HUES6 (cell line): ENCODE results near the gene ERI2.

ENCODE experiments used
- H3K27ac ChIP-seq: 2 replicates; pipeline ENCODE4 v1.7.0; 2013; ENCODE audit warnings: low read depth, mild to moderate bottlenecking, low read length, inconsistent platforms
- H3K27me3 ChIP-seq: 2 replicates; pipeline ENCODE4 v1.6.1; 2013; ENCODE audit warnings: low read length; ENCODE audit not compliant: control insufficient read depth, insufficient read depth
- H3K36me3 ChIP-seq: 2 replicates; pipeline ENCODE4 v1.6.1; 2013; ENCODE audit warnings: low read length; ENCODE audit not compliant: control insufficient read depth, insufficient read depth
- H3K4me1 ChIP-seq: 2 replicates; pipeline ENCODE4 v1.6.1; 2013; ENCODE audit warnings: low read length; ENCODE audit not compliant: control insufficient read depth, insufficient read depth
- H3K4me3 ChIP-seq: 2 replicates; pipeline ENCODE4 v1.5.1; 2013; ENCODE audit warnings: low read depth, low read length
- H3K9ac ChIP-seq: one replicate; pipeline ENCODE4 v1.6.1; 2013; ENCODE audit warnings: mild to moderate bottlenecking, low read length
- H3K9me3 ChIP-seq: 2 replicates; pipeline ENCODE4 v1.6.1; 2013; ENCODE audit warnings: low read depth, low read length; ENCODE audit not compliant: control insufficient read depth, insufficient read depth

The ERI2 gene

DNA sequence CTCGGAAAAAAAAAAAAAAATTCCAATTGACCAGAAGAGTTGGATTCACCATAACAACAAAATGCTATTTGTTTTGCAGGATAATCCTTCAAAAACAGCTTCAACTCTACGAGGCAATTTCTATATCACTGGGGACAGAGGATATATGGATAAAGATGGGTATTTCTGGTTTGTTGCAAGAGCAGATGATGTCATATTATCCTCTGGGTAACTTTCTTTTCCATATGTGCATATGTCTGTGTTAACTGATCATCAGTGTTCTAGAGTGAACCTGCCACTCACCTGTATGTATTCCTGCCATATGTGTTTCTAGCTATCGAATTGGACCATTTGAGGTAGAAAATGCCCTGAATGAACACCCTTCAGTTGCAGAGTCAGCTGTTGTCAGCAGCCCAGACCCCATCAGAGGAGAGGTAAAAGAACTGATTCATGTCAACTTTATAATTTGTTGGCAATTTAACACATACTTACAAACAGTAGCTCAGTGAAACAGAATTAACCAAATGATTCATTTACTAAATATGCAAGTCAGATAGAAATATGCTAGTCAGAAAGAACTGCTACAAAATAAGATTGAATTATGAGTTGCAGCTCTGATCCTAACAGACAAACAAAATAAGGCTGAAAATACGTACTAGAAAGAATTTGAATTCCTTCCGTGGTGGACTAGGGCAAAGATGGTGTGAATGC is 14.2 kb downstream of the ERI2 start:
- H3K27me3 ChIP-seq = no peaks in the 10 kb centered on the region
- H3K9ac ChIP-seq = no peak overlapping the region
- peaks cover 9% of the 10 kb centered on the region for H3K4me1 ChIP-seq

DNA sequence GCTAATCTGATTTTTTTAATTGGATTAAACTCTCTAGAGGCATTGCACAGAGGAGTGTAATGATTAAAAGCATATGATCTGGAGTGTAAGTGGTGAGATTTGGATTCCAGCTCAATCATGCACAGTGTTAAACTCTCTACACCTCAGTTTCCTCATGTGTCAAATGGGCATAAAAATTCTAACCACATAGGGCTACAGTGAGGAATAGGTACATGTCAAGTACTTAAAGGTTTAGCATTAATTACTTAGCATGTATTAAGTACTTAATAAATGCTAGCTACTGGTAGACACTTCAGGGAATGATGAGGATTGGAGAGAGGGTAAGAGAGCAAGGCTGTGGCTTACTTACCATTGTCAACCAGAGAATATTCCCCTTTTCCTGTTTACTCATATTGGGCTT is 17.1 kb downstream of the ERI2 start:
- Histone ChIP-seq H3K36me3 (no peaks in the 10 kb centered on the region), H3K4me3 (no peak overlapping the region), H3K9me3 (no peaks in the 10 kb centered on the region), H3K27me3 (no peaks in the 10 kb centered on the region), H3K9ac (no peak overlapping the region), H3K27ac (no peak overlapping the region), H3K4me1 (peaks cover 9% of the 10 kb centered on the region)

More for the DNA sequence above, 14.2 kb downstream of the ERI2 start:
- no peaks in the 10 kb centered on the region for H3K9me3 ChIP-seq
- no peak overlapping the region for H3K4me3 ChIP-seq
- H3K27ac ChIP-seq = no peak overlapping the region
- H3K36me3 ChIP-seq = 0 out of 2 replicates have a peak, but pooled peaks cover 5% of the 10 kb centered on the region

DNA sequence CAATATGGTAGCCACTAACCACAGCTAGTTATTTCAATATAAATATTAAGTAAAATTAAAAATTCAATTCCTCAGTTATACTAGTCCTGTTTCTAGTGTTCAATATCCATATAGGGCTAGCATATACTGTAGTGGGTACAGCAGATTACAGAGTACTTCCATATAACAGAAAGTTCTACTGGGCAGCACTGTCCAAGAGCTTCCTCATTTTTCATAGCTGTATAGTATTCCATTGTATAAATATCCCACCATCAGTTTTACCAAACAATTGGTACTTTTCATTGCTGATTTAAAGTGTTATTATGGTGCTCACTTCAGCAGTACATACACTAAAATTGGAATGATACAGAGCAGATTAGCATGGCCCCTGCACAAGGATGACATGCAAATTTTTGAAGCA is 22.1 kb downstream of the ERI2 start:
- Histone ChIP-seq H3K36me3 (no peaks in the 10 kb centered on the region), H3K9ac (no peak overlapping the region), H3K4me3 (no peak overlapping the region), H3K27ac (no peak overlapping the region), H3K27me3 (no peaks in the 10 kb centered on the region), H3K4me1 (no peaks in the 10 kb centered on the region), H3K9me3 (no peaks in the 10 kb centered on the region)

DNA sequence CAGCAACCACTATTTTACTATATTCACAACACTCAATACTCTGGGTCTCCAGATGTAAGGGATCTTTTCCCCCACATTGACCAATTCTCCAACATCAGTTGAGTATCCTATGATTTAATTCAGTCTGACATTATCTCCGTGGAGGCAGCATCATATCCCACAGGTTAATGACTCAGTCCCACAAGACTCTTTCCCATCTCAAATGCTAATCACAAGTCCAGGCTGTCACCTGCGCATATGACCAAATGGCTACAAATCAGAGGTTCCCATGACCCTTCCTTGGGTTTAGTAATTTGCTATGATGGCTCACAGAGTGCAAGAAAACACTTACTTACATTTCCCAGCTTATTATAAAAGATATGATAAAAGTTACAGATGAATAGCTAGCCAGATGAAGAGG is 23.8 kb downstream of the ERI2 start:
- no peaks in the 10 kb centered on the region for H3K36me3 ChIP-seq
- H3K27ac ChIP-seq = no peak overlapping the region
- no peak overlapping the region for H3K9ac ChIP-seq

DNA sequence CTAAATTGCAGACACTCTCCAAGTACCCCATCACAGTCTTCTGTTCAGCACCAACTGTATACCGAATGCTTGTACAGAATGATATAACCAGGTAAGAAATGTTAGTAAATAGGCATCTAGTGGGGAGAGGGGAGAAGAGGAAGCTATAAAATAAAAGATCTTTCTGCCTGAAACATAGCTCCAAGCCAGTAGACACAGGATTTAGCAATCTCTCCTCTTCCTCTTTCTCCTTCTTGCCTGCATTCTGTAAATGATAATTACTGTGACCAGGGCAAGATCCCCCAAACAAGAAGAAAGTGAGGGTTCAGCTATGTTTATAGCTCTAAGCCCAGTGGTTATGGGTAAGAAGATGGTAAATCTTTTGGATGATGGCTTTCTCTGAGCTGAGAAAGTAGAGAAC is 24.6 kb downstream of the ERI2 start:
- Histone ChIP-seq H3K4me3 (no peak overlapping the region), H3K4me1 (no peaks in the 10 kb centered on the region), H3K27ac (no peak overlapping the region), H3K9me3 (no peaks in the 10 kb centered on the region), H3K27me3 (no peaks in the 10 kb centered on the region), H3K9ac (no peak overlapping the region), H3K36me3 (no peaks in the 10 kb centered on the region)

More for the DNA sequence above, 23.8 kb downstream of the ERI2 start:
- H3K4me3 ChIP-seq = no peak overlapping the region
- no peaks in the 10 kb centered on the region for H3K4me1 ChIP-seq
- no peaks in the 10 kb centered on the region for H3K9me3 ChIP-seq
- H3K27me3 ChIP-seq = no peaks in the 10 kb centered on the region

DNA sequence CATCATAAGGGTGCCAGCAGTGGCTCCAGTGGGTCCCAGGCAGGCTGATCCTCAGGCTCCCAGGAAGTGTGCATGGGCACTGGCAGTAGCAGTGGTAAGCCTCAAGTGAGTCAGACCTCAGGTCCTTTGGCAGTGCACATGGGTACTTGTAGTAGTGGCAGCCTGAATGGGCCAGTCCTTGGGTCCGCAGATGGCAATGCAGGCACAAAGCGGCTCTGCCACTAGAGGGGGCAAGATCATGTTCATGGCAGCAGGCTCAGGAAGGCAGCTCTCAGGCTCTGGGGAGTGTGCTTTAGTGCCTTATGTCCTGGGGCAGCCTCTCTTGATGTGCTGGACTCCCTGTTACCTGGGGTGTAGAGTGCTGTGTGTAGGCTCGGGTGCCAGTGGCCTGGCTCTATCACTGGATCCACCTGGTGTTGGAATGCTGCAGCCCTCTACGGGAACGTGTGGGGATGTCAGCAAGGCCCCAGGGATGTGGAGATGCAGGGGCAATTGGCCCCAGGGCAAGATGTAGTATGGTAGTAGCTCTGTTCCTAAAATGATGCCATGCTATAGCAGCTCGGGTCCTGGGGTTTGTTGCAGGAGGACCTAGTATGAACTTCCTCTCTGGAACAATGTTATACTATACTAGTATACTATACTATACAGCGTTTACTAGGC is 31.4 kb downstream of the ERI2 start:
- Histone ChIP-seq H3K36me3 (no peaks in the 10 kb centered on the region), H3K4me1 (no peaks in the 10 kb centered on the region), H3K9me3 (no peaks in the 10 kb centered on the region), H3K4me3 (no peak overlapping the region), H3K27ac (no peak overlapping the region), H3K27me3 (no peaks in the 10 kb centered on the region), H3K9ac (no peak overlapping the region)

DNA sequence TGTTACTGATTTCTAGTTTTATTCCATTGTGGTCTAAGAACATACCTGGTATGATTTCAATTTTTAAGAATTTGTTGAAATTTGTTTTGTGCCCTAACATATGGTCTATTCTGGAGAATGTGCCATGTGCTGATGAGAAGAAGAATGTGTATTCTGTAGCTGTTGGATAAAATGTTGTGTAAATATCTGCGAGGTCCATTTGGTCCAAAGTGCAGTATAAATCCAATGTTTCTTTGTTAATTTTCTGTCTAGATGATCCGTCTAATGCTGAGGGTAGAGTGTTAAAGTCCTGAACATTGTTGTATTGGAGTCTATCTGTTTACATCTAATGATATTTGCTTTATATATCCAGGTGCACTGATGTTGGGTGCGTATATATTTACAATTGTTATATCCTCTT is 32.6 kb downstream of the ERI2 start:
- Histone ChIP-seq H3K4me1 (no peaks in the 10 kb centered on the region), H3K9ac (no peak overlapping the region), H3K9me3 (no peaks in the 10 kb centered on the region), H3K36me3 (no peaks in the 10 kb centered on the region), H3K27me3 (no peaks in the 10 kb centered on the region), H3K27ac (no peak overlapping the region), H3K4me3 (no peak overlapping the region)

DNA sequence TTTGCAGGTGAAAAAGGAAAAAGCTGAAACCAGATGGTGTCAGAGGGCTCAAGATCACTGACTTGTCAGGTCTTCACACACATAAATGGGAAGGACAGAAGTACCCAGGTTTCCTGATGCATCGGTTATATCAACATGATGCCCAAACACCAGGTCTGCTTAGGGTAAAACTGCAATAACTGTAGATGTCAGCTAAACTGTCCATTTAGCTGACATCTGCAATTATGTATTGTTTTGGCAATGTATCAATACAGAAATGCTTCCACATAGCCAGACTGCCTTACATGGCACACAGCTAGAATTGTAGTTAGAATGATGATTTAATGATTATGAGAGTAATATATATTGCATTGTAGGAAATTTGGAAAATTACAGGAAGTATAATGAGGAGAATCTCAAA is 37.5 kb downstream of the ERI2 start:
- Histone ChIP-seq H3K9ac (no peak overlapping the region), H3K36me3 (no peaks in the 10 kb centered on the region), H3K4me1 (no peaks in the 10 kb centered on the region; the same call in 1 of the 2 replicates), H3K4me3 (no peak overlapping the region), H3K9me3 (no peaks in the 10 kb centered on the region), H3K27ac (no peak overlapping the region), H3K27me3 (no peaks in the 10 kb centered on the region)

DNA sequence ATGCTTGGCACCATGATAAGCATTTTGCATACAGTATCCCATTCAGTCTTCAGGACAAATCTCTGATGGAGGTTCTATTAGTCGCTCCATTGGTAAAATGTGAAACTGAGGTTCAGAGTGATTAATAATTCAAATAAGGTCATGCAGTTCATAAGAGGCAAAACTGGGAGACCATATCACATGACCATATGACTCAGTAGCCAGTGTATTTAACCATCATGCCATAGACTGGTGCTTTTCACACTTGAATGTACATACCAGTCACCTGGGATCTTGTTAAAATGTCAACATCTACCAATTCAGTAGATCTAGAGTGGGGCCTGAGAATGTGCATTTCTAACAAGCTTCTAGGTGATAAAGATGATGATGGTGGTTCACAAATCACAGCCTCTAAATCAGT is 38.2 kb downstream of the ERI2 start:
- no peak overlapping the region for H3K4me3 ChIP-seq
- H3K9me3 ChIP-seq = no peaks in the 10 kb centered on the region
- H3K27me3 ChIP-seq = no peaks in the 10 kb centered on the region
- no peaks in the 10 kb centered on the region; the same call in 1 of the 2 replicates for H3K4me1 ChIP-seq
- no peak overlapping the region for H3K9ac ChIP-seq
- no peak overlapping the region for H3K27ac ChIP-seq
- H3K36me3 ChIP-seq = no peaks in the 10 kb centered on the region

DNA sequence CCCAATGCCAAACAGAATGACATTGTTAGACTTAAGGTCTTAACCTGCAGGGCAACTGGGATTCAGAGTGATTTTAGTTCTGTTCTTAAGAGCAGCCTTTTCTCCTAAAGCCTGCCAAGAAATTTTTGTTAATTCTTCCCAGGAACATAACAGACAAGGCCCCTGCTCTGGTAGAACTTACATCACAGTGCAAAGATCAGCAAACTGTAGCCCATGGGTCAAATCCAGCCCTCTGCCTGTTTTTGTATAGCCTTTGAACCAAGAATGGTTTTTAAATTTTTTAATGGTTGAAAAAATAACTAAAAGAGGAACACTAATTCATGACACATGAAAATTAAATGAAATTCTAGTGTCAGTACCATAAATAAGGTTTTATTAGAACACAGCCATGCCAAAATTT is 38.7 kb downstream of the ERI2 start:
- Histone ChIP-seq H3K4me3 (no peak overlapping the region), H3K27me3 (no peaks in the 10 kb centered on the region), H3K36me3 (no peaks in the 10 kb centered on the region), H3K4me1 (no peaks in the 10 kb centered on the region; the same call in 1 of the 2 replicates), H3K9me3 (no peaks in the 10 kb centered on the region), H3K9ac (no peak overlapping the region), H3K27ac (no peak overlapping the region)

DNA sequence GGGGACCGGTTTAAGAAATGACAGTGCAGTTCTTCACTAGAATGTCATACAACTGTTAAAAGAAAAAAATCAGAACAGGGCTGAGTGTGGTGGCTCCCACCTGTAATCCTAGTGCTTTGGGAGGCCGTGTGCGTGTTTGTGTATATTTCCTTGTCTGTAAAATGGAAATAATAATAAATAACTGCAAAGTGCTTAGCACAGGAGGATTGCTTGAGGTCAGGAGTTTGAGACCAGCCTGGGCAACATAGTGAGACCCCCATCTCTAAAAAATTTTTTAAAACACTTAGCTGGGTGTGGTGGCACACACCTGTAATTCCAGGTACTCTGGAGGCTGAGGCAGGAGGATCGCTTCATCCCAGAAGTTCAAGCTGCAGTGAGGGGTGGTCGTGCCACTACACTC is 40.0 kb downstream of the ERI2 start:
- Histone ChIP-seq H3K9ac (no peak overlapping the region), H3K4me1 (no peaks in the 10 kb centered on the region; the same call in 1 of the 2 replicates), H3K36me3 (no peaks in the 10 kb centered on the region), H3K9me3 (no peaks in the 10 kb centered on the region), H3K27ac (no peak overlapping the region), H3K4me3 (no peak overlapping the region), H3K27me3 (no peaks in the 10 kb centered on the region)
